HUDEP-2 (cell line): ENCODE measurements around the gene CRHBP.
"Not testable (repeated sequence)": the region's sequence is repeated elsewhere in the genome, so short reads cannot be mapped to it uniquely, and the experiment has no call there.

ENCODE experiments used
- DNase-seq, 76 experiments: peaks; one replicate each; lab custom pipeline; 2025; ENCODE audit not compliant: unreplicated experiment in 76 of 76; lab: John Stamatoyannopoulos, UW

Gene CRHBP

DNA sequence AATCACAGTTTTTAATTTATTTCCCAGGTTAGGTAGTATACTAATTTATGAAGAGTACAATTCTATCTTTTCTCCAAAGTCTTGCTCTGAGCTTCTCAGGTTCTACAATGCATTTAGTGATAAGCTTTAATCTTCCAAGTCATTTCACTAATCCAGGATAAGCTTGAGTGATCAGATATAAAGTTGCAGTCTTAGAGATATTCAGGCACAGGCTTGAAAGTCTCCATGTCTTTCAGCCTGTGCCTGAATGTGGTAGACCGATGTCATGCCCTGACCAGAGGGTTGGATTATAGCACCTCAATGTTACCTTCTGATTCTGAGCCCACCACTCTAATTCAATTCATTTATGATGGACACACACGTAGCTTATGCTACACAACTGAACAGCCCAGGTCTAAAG, 3.2 kb downstream of the CRHBP start:
- no peak for DNase-seq

DNA sequence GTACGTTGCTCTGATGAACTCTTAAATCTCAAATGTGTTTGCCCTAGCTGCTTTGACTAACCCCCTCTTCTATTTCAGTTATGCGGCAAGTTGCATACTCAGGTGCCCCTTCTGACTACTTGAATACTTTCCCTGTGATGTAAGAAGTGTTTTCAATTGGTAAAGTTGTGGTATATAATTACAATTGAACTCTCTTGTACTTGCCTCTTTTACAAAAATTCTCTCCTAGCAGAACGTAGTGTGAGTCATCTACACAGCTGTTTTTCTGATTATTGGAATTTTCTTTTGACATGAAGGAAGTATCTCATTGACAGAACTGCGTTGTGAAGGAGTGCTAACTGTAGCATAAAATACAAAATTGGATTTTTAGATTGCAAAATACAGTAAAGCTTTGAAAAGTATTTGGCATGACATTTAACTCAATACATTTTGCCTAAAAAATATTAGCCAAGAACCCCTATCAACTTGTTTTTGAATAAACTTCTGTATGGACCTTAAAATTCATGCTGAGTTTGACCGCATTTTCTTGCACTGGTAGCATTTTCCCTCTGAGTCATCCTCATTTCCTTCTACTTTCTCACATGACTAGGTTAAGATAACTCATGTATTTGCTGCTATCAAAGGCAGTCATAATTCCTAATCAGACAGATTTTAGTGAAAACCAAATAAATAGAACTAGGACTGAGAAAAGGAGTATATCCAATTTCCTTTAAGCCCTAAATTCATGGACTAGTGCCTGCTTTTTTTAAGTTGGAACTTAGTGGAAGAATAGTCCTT, 6.3 kb downstream of the CRHBP start:
- DNase-seq, result peak in 32 of 76 experiments; percentile 14 to 70 (median 32)

DNA sequence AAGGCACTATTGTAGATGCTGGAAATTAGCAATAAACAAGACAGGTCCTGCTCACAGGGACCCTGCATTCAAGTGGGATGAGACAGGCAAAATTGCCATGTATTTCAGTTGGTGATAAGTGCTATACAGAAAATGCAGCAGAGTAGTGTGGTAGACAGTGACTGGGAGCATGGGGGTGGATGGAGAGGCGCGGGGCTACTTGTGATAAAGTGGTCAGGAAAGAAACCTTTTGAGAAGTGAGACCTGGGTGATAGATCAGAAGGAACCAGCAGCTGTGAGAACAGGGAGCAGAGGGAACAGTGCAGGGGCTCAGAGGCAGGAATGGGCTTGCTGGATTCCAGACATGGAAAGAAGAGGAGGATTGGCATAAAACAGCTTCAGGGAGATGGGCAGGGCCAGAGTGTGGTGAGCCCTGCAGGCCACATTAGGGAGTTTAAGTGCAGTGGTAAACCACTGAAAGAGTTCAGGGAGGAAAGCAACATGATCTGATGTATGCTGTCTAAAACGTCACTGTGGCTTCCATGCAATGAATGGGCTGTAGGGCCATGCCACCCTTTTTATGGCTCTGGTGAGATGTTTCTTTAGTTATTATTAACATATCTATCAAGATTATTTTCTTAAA, 7.3 kb downstream of the CRHBP start:
- peak in 39 of 76 experiments; percentile 7 to 61 (median 28) for DNase-seq

DNA sequence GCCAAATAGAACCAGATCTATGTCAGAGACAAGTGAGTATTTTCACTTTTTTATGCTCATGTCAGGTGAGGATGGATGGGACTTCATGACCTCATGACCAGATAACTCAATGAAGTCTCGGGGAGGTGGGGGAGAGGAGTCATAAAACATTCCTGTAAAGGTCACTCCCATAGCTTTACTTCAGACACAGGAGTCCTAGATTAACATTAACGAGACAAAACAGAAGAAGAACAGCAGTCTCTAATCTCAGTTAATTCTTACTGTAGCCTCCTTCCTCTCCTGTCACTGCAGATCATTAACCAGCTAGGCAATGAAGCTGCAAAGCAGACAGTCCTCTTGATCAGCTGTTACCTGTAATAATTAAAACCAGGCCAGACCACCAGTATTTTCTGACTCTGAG, 11.2 kb downstream of the CRHBP start:
- DNase-seq, result no peak

DNA sequence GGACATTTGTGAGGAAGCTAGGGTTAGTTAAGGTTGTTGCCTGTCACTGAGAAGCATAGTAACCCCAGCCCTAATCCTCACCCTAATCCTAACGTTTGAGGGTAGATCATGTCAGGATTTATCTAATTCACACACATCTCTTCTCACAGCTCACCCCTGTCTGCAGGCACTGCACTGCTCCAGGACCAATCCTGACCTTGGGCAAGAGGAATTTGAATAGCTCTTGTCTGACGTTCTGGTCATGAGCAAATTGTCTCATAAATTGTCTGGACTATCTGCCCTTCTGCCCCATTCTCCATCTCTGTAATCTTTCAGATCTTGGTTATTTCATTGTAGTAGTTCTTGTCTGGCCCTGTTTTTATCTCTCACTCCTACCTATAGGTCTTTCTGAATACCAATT, 18.7 kb downstream of the CRHBP start:
- peak in 1 of 76 experiments; percentile 13 for DNase-seq

DNA sequence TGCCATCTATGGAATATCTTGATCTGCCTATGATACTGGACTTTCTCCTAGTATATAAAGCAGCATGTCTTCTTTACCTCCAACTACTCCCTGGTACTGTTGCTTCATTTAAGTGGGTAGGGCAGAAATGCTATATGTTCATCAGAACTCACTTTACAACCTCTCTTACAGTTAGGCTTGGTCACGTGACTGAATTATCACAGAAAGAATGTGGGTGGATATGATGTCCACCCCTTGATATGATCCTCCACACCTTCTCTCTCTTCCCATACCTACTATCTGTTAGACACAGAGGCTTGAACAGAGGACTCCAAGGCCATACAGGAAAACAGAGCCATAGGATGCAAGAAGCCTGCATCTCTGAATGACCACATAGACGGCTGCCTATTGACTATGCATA, 19.8 kb downstream of the CRHBP start:
- DNase-seq, result peak in 13 of 76 experiments; percentile 9 to 41 (median 28)

DNA sequence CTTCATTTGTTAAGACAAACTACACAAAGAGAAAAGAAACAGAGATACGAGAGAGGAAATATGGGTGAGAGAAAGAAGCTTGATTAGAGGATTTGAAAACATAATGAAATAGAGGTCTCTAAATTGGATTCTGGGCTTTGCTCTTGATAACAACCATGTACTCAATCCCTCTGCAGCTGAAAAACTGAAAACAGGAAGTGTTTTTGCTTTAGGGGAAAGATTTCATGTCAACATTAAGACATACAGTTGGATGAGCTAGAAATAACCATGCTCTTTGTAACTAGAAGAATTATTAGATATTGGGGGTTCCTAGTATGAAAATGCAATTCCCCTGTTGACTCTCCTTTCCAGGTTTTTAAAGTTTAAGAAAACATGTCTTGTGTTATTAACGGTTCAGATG, 21.9 kb downstream of the CRHBP start:
- DNase-seq, result no peak

DNA sequence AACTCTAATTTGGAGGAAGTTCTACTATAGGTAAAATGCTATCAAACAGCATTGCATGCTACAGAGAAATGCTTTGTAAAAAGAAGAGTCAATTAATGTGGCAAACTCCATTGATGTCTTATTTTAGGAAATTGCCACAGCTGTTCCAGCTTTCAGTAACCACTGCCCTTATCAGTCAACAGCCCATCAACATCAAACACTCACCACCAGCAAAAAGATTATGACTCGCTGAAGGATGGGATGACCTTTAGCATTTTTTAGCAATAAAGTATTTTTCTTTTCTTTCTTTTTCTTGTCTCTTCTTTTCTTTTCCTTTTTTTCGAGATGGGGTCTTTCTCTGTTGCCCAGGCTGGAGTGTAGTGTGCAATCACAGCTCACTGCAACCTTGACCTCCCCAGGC, 26.0 kb downstream of the CRHBP start:
- peak in 3 of 76 experiments; percentile 1 to 18 (median 18) for DNase-seq

DNA sequence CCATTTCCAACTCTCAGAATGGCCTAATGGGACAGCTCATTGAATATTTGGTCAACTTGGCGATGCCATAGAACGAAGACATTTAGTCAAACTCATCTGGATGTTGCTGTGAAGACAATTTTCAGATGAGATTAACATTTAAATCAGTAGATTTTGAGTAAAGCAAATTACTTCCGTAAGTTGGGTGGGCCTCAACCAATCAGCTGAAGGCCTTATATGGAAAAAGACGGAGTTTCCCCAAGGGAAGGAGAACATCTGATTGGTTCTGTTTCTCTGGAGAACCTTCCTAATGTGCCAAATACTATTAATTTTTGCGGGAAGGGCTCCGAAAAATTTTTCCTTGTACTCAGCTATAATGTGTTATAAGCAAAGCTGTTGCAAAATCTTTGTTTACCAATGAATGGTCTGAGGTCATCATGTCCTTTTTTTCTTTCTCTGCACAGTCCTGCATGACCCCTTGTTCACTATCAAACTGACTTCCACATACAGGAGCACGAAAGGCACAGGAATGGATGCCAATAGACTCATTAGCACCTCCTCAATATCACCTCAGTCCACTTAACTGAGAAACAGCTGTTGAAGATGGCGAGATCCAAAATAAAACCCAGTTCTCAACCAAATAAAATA, 27.8 kb downstream of the CRHBP start:
- no peak for DNase-seq

DNA sequence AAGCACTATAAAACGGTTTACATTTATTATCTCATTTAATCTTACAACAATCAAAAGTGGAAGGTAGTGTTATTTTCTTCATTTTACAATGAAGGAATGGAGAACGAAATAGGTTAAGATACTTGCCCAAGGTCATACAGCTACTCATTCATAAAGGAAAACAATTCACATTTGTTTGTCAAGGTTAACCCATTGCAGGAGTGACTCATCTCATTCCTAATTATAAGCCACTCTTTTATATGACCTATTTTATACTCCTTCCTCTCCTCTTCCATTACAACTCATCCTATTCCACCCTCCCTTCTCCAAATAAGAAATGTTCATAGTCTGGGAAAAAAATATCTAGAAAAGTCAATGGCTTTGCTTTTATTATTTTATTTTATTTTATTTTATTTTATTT, 29.6 kb downstream of the CRHBP start:
- DNase-seq, result no peak

DNA sequence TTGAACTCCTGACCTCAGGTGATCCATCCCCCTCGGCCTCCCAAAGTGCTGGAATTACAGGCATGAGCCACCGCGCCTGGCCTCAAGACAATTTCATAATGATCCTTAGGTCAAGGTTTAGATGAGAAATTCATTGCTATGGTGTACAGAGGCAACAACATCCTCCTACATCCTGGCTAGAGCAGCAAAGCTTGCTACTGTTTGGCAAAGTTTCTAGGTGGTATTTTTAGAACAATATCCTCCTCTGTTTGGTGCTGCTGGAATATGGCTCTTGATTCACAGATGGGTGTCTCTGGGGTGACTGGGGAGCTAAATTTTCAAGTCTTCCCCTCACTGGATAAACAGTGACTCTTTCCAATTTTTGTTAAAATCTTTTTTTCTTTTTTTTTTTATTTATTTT, 30.6 kb downstream of the CRHBP start:
- no peak for DNase-seq

DNA sequence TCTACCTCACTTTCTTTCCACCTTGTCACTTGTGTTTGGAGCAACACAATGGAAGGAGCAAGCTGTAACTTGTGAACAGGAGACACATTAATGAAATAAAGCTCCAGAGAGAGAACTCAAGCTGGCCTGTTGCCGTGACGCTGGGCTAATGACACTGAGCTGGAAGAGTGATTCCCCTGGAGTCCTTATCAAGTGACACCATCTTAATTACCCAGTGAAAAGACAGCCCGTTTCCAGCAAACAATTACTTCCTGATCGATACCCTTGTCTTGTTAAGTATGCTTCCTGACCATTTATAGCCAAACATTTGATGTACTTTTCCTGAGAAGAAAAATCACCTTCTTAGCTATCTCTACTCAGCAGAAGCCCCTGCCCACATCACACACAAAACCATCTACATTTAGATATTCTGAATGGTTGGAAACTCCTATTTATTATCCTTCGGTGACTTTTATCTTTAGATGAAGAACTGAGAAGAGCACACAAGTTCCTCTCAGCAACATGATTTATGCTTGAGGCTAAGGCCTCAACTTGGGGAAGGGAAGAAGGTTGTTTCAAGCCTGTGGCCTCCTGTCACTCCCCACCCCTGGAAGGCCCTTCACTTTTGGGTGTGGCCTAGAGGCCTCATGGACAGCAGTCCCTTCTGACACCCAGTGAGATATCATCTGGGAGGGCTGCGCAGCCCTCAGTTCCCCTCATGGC, 34.1 kb downstream of the CRHBP start:
- DNase-seq, result peak in 3 of 76 experiments; percentile 7 to 17 (median 16)

DNA sequence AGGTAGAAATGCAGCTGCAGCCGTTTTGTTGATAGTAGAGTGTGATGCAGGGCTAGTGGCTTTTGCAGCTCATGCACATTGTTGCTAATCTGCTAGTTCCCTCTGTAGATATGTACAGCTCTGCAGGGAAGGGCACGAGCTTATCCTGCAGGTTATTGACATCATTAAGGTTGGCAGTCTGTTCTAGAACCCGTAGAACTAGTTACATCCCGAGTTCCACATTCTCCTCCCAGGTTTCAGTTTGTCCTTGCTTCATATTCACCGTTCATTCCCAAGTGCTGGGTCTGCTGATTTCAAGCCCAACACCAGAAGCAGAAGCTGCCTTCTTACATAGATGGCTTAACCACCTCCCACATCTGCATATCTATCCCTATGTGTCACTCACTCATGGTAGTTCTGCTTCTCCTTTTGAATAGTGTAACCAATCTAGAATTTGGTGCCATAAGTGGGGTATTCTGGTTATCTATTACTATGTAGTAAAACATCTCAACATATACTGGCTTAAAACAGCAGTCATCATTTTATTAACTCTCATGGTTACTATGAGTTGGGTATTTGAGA, 38.1 kb downstream of the CRHBP start:
- no peak for DNase-seq

DNA sequence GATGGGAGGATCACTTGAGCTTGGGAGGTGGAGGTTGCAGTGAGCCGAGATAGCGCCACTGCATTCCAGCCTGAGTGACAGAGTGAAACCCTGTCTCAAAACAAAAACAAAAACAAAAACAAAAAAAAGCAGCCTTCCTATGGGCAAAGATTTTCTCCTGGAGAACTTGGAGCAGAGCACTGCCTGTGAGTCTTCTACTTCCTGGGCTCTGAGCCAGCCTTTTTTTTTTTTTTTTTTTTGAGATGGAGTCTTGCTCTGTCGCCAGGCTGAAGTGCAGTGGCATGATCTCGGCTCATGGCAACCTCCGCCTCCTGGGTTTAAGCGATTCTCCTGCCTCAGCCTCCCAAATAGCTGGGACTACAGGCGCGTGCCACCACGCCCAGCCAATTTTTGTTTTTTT, 40.6 kb downstream of the CRHBP start:
- DNase-seq, result peak in 1 of 76 experiments; percentile 9

DNA sequence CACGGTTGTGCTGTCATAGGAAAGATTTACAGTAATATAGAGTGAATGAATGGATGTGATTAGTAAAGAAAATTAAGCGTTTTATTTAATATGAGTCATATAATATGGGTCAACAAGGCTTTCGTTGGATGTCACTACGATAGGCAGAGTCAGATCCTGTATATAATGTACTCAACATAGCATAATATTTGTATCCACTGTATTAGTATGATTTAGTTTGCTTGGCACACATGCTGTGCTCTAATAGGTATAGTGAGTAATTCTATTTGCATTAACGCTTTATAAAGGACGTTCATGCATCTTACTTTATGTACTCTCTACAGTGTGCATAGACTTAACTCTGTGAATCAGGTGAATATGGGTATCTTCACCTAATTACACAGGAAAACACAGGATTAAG, 41.5 kb downstream of the CRHBP start:
- no peak for DNase-seq

DNA sequence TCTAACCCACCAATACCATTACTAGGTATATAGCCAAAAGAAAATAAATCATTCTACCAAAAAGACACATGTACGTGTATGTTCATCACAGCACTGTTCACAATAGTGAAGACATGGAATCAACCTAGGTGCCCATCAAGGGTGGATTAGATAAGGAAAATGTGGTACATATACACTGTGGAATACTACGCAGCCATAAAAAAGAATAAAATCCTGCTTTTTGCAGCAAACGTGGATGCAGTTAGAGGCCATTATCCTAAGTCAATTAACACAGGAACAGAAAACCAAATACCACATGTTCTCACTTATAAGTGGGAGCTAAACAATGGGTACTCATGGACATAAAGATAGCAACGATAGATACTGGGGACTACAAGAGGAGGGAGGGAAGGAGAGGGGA, 45.4 kb downstream of the CRHBP start:
- not testable (repeated sequence) for DNase-seq

DNA sequence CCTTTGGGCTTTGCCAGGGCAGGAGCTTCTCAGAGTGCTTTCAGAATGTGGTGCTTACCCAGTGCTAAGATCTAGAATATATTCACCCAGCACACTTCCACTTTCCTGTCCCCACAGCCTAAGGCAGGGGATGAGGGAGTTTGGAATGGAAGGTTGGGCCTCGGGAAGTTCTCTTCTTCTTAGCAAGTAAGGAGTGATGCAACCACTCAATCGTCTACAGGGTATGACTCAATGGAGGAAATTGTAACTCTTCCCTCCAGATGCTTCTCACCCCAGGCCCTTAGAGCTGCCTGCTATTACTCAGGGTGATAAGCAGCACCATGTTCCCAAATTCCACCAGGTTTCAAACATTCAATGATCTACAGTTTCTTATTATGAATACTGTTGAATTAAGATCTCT, 46.6 kb downstream of the CRHBP start:
- no peak for DNase-seq

DNA sequence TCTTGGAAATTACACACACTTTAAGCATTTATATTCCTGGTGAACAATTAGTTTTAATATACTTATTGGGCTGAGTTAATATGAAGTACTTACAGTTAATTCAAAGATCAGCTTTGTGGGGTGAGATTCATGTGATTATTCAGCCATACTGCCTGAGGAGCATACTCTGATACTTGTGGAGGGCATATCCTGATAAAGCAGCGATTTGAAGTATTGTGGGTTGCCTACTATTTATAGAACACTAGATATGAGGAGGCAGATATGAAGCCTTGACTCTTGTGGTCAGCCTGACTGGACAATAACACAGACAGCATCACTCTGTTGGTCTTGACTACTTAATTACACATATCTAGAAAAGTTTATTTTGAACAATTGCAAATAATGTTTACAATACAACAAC, 50.4 kb downstream of the CRHBP start:
- DNase-seq, result no peak

DNA sequence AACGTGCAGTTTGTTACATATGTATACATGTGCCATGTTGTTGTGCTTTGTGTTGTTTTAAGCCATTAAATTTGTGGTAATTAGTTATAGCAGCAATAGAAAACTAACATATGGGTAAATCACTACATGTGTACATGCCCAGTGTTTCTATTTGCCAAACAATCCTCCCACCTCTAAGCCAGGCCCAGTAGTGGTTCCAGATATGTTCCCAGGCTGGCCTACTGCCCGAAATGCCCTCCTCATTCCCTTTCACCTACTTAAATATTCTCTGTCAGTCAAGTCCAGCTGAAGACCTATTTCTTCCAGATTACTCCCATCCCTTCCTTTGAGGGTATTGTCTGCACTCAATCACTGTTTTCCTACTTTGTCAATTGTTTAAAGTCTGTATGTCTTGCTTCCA, 53.3 kb downstream of the CRHBP start:
- DNase-seq, result no peak

DNA sequence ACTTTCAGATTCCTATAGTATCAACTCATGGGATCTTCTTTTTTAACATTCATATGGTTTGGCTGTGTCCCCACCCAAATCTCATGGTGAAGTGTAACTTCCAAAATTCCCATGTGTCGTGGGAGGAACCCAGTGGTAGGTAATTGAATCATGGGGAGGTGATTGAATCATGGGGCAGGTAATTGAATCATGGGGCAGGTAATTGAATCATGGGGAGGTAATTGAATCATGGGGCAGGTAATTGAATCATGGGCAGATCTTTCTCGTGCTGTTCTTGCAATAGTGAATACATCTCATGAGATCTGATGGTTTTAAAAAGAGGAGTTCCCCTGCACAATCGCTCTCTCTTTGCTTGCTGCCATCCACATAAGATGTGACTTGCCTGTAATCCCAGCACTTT, 55.6 kb downstream of the CRHBP start:
- DNase-seq, result no peak

DNA sequence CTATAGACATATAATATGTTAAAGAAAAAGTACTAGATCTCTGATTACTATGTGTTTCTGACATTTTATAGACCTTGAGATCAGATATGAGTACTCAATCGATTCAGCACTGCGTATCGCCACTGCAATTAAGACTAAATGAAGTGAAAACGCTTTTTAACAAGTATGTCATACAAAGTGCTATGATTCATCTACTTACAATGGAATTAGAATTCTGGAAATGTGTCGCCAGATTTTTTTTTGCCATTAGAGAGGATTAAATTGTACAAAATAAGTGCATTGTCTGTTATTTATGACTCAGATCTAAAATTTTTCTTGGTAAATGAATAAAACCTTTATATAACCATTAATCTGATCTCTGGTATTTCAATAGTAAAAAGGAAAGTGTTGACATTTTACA, 57.4 kb downstream of the CRHBP start:
- DNase-seq, result no peak
